Ramos (cell line): ENCODE measurements around the gene IVD.

ENCODE experiments used
- in situ Hi-C: fragments of 300-500 bp; cut with MboI; formaldehyde crosslinking; loops from one replicate; pipeline ENCODE4 v1.14.3; 2022; ENCODE audit warnings: low sequenced_read_pairs; ENCODE audit not compliant: unreplicated experiment

IVD gene

GRCh38 chr15:40436892-40437751 is 31.5 kb downstream of the IVD start:
- in situ Hi-C loops, result no loop called here

- in situ Hi-C loops, result no loop called here
Observed at GRCh38 chr15:40437752-40438687, 32.4 kb downstream of the IVD start.

GRCh38 chr15:40438712-40439111 is 33.1 kb downstream of the IVD start:
- in situ Hi-C loops, result no loop called here

- in situ Hi-C loops, result no loop called here
Observed at GRCh38 chr15:40439461-40439959, 33.9 kb downstream of the IVD start.

- in situ Hi-C loops, result no loop called here
Observed at GRCh38 chr15:40439960-40440742, 34.6 kb downstream of the IVD start.

- in situ Hi-C loops, result no loop called here
Observed at GRCh38 chr15:40440743-40441564, 35.4 kb downstream of the IVD start, which contains the start of gene BAHD1. TSS of gene BAHD1 (plus strand) at chr15:40440953. CDS start at chr15:40458465, 17,512 bp downstream.

GRCh38 chr15:40441565-40442531 is 36.3 kb downstream of the IVD start:
- in situ Hi-C loops, result no loop called here

GRCh38 chr15:40443255-40443654 is 37.7 kb downstream of the IVD start:
- in situ Hi-C loops, result no loop called here

- in situ Hi-C loops, result no loop called here
Observed at GRCh38 chr15:40443846-40444245, 38.3 kb downstream of the IVD start.

GRCh38 chr15:40444736-40445135 is 39.1 kb downstream of the IVD start:
- in situ Hi-C loops, result no loop called here

GRCh38 chr15:40445421-40445922 is 39.9 kb downstream of the IVD start:
- in situ Hi-C loops, result no loop called here

GRCh38 chr15:40446144-40446543 is 40.5 kb downstream of the IVD start:
- in situ Hi-C loops, result no loop called here

- in situ Hi-C loops, result no loop called here
Observed at GRCh38 chr15:40448354-40448753, 42.8 kb downstream of the IVD start.

- in situ Hi-C loops, result no loop called here
Observed at GRCh38 chr15:40449275-40449674, 43.7 kb downstream of the IVD start.

GRCh38 chr15:40450047-40450446 is 44.5 kb downstream of the IVD start:
- in situ Hi-C loops, result no loop called here

- in situ Hi-C loops, result no loop called here
Observed at GRCh38 chr15:40451527-40452158, 46.0 kb downstream of the IVD start.

GRCh38 chr15:40452296-40453090 is 46.9 kb downstream of the IVD start:
- in situ Hi-C loops, result no loop called here
